Measurements from ENCODE around the gene ASIP.
"Not testable (repeated sequence)": the region's sequence is repeated elsewhere in the genome, so short reads cannot be mapped to it uniquely, and the experiment has no call there.

ASIP gene

GRCh38 chr20:34231634-34232033, 9.6 kb upstream of the ASIP start:
- no peak for TF ChIP-seq CTCF (IDR thresholded peaks at IDR 0.05; ENCODE audit: low read depth, low read length)
- no peak for DNase-seq (ENCODE audit: extremely low read depth, low read depth)

- no peak for TF ChIP-seq CTCF (IDR thresholded peaks at IDR 0.05; ENCODE audit: low read depth, low read length)
- no peak for DNase-seq (ENCODE audit: extremely low read depth, low read depth)
Measured at GRCh38 chr20:34232494-34233087, 8.6 kb upstream of the ASIP start.

GRCh38 chr20:34233687-34234086, 7.5 kb upstream of the ASIP start:
- DNase-seq (ENCODE audit: extremely low read depth, low read depth), result no peak
- TF ChIP-seq CTCF (IDR thresholded peaks at IDR 0.05; ENCODE audit: low read depth, low read length), result no peak

- TF ChIP-seq CTCF (IDR thresholded peaks at IDR 0.05; ENCODE audit: low read depth, low read length), result no peak
- DNase-seq (ENCODE audit: extremely low read depth, low read depth), result no peak
Measured at GRCh38 chr20:34235875-34236274, 5.3 kb upstream of the ASIP start.

- no peak for TF ChIP-seq CTCF (IDR thresholded peaks at IDR 0.05; ENCODE audit: low read depth, low read length)
- no peak for DNase-seq (ENCODE audit: extremely low read depth, low read depth)
Measured at GRCh38 chr20:34237942-34238341, 3.3 kb upstream of the ASIP start.

GRCh38 chr20:34240121-34240520, 1.1 kb upstream of the ASIP start:
- DNase-seq (ENCODE audit: extremely low read depth, low read depth), result no peak
- no peak for TF ChIP-seq CTCF (IDR thresholded peaks at IDR 0.05; ENCODE audit: low read depth, low read length)

GRCh38 chr20:34242015-34242414, 792 bp downstream of the ASIP start:
- not testable (repeated sequence) for DNase-seq (ENCODE audit: extremely low read depth, low read depth)

GRCh38 chr20:34242879-34243278, 1.7 kb downstream of the ASIP start:
- TF ChIP-seq CTCF (IDR thresholded peaks at IDR 0.05; ENCODE audit: low read depth, low read length), result no peak
- DNase-seq (ENCODE audit: extremely low read depth, low read depth), result no peak

Data from AG09319 (cell line).